HUES64 (cell line): ENCODE data around the gene ZMYND19.
"Not testable (repeated sequence)": the region's sequence is repeated elsewhere in the genome, so short reads cannot be mapped to it uniquely, and the experiment has no call there.

Source experiments
- H3K27ac ChIP-seq: 2 replicates; pipeline ENCODE4 v1.7.0; 2013; ENCODE audit warnings: low read depth, low read length, inconsistent platforms
- H3K27me3 ChIP-seq: 2 replicates; pipeline ENCODE4 v1.6.1; 2013; ENCODE audit warnings: mild to moderate bottlenecking, low read length; ENCODE audit not compliant: insufficient read depth
- H3K36me3 ChIP-seq: 2 replicates; pipeline ENCODE4 v1.6.1; 2013; ENCODE audit warnings: mild to moderate bottlenecking, low read length; ENCODE audit not compliant: insufficient read depth
- H3K4me1 ChIP-seq: 2 replicates; pipeline ENCODE4 v1.6.1; 2013; ENCODE audit warnings: mild to moderate bottlenecking, low read length, moderate library complexity; ENCODE audit not compliant: insufficient read depth
- H3K4me3 ChIP-seq: 2 replicates; pipeline ENCODE4 v1.5.1; 2013; ENCODE audit warnings: mild to moderate bottlenecking, low read length, moderate library complexity
- H3K9ac ChIP-seq: 2 replicates; pipeline ENCODE4 v1.6.1; 2013; ENCODE audit warnings: mild to moderate bottlenecking, low read depth, low read length
- H3K9me3 ChIP-seq: 2 replicates; pipeline ENCODE4 v1.6.1; 2013; ENCODE audit warnings: low read depth, low read length; ENCODE audit not compliant: insufficient read depth
- WGBS: fragments of 150-250, 120-280 bp; methylation state at CpG from one replicate; pipeline ENCODE4 v1.1.7; 2013; ENCODE audit warnings: missing lambda C conversion rate; 5-methylcytosine and 5-hydroxymethylcytosine counted together

The ZMYND19 gene

GRCh38 chr9:137602661-137603060, 12.3 kb upstream of the ZMYND19 start:
- Histone ChIP-seq H3K4me1 (no peaks in the 10 kb centered on the region), H3K4me3 (no peak overlapping the region), H3K27ac (no peak overlapping the region), H3K9me3 (no peaks in the 10 kb centered on the region), H3K27me3 (peaks cover 17% of the 10 kb centered on the region), H3K9ac (no peak overlapping the region), H3K36me3 (no peaks in the 10 kb centered on the region)
- 28% methylated on average over 3 of the region's 3 CpGs for WGBS

GRCh38 chr9:137598943-137599342, 8.6 kb upstream of the ZMYND19 start:
- Histone ChIP-seq H3K9me3 (no peaks in the 10 kb centered on the region), H3K9ac (no peak overlapping the region), H3K27me3 (peaks cover under 1% of the 10 kb centered on the region; the same call in 1 of the 2 replicates), H3K27ac (no peak overlapping the region), H3K36me3 (no peaks in the 10 kb centered on the region), H3K4me3 (no peak overlapping the region), H3K4me1 (no peaks in the 10 kb centered on the region)
- WGBS = 82% methylated on average over 8 of the region's 8 CpGs

- not testable (repeated sequence) for H3K9me3 ChIP-seq, H3K27ac ChIP-seq, H3K27me3 ChIP-seq, H3K4me3 ChIP-seq, H3K4me1 ChIP-seq, H3K36me3 ChIP-seq, H3K9ac ChIP-seq
- 88% methylated on average over 2 of the region's 7 CpGs for WGBS
Measured at GRCh38 chr9:137596577-137596976, 6.3 kb upstream of the ZMYND19 start.

- Histone ChIP-seq H3K9me3 (no peaks in the 10 kb centered on the region), H3K27me3 (no peaks in the 10 kb centered on the region; the same call in 1 of the 2 replicates), H3K4me1 (no peaks in the 10 kb centered on the region), H3K4me3 (no peak overlapping the region), H3K27ac (no peak overlapping the region), H3K9ac (no peak overlapping the region), H3K36me3 (peaks cover 9% of the 10 kb centered on the region)
- 92% methylated on average over 12 of the region's 12 CpGs for WGBS
Measured at GRCh38 chr9:137593176-137593575, 2.9 kb upstream of the ZMYND19 start.

- no peak overlapping the region for H3K4me3 ChIP-seq
- no peaks in the 10 kb centered on the region for H3K4me1 ChIP-seq
- H3K27me3 ChIP-seq = no peaks in the 10 kb centered on the region; the same call in 1 of the 2 replicates
- H3K9me3 ChIP-seq = no peaks in the 10 kb centered on the region
- H3K36me3 ChIP-seq = peaks cover 13% of the 10 kb centered on the region
- 92% methylated on average over 7 of the region's 7 CpGs for WGBS
- no peak overlapping the region for H3K27ac ChIP-seq
- H3K9ac ChIP-seq = no peak overlapping the region
Measured at GRCh38 chr9:137592767-137593166, 2.5 kb upstream of the ZMYND19 start.

- Histone ChIP-seq H3K4me3 (peak overlapping the region; percentile 79), H3K27me3 (no peaks in the 10 kb centered on the region; the same call in 1 of the 2 replicates), H3K9ac (peak overlapping the region; percentile 87), H3K36me3 (peaks cover 37% of the 10 kb centered on the region), H3K27ac (no peak overlapping the region), H3K9me3 (no peaks in the 10 kb centered on the region), H3K4me1 (no peaks in the 10 kb centered on the region)
- WGBS = under 1% methylated on average over 61 of the region's 61 CpGs
Measured at GRCh38 chr9:137590123-137590468, 216 bp downstream of the ZMYND19 start.

GRCh38 chr9:137589441-137590122, 730 bp downstream of the ZMYND19 start:
- Histone ChIP-seq H3K27ac (no peak overlapping the region), H3K36me3 (peaks cover 41% of the 10 kb centered on the region)
- 11% methylated on average over 58 of the region's 58 CpGs for WGBS

GRCh38 chr9:137588891-137589290, 1.4 kb downstream of the ZMYND19 start:
- Histone ChIP-seq H3K9me3 (no peaks in the 10 kb centered on the region), H3K4me3 (peak overlapping the region; percentile 79), H3K9ac (peak overlapping the region; percentile 87), H3K27me3 (no peaks in the 10 kb centered on the region; the same call in 1 of the 2 replicates), H3K4me1 (no peaks in the 10 kb centered on the region), H3K27ac (no peak overlapping the region), H3K36me3 (peaks cover 48% of the 10 kb centered on the region)
- WGBS = 96% methylated on average over 6 of the region's 6 CpGs

More at GRCh38 chr9:137589441-137590122, 730 bp downstream of the ZMYND19 start:
- Histone ChIP-seq H3K27me3 (no peaks in the 10 kb centered on the region; the same call in 1 of the 2 replicates), H3K4me3 (peak overlapping the region; percentile 79), H3K9me3 (no peaks in the 10 kb centered on the region), H3K4me1 (no peaks in the 10 kb centered on the region), H3K9ac (peak overlapping the region; percentile 87)

GRCh38 chr9:137588311-137588710, 2.0 kb downstream of the ZMYND19 start:
- Histone ChIP-seq H3K4me1 (no peaks in the 10 kb centered on the region), H3K27ac (no peak overlapping the region), H3K36me3 (peaks cover 53% of the 10 kb centered on the region), H3K9ac (peak overlapping the region; percentile 87; the same call in 1 of the 2 replicates), H3K9me3 (no peaks in the 10 kb centered on the region), H3K4me3 (0 out of 2 replicates have a peak overlapping the region, but pooled peaks have one; percentile 79), H3K27me3 (no peaks in the 10 kb centered on the region; the same call in 1 of the 2 replicates)
- 90% methylated on average over 13 of the region's 13 CpGs for WGBS

- Histone ChIP-seq H3K36me3 (peaks cover 68% of the 10 kb centered on the region), H3K27ac (no peak overlapping the region), H3K9me3 (no peaks in the 10 kb centered on the region), H3K4me1 (no peaks in the 10 kb centered on the region), H3K4me3 (no peak overlapping the region), H3K9ac (no peak overlapping the region), H3K27me3 (no peaks in the 10 kb centered on the region; the same call in 1 of the 2 replicates)
- 96% methylated on average over 14 of the region's 14 CpGs for WGBS
Measured at GRCh38 chr9:137586854-137587253, 3.5 kb downstream of the ZMYND19 start.

- Histone ChIP-seq H3K27me3 (no peaks in the 10 kb centered on the region), H3K9me3 (no peaks in the 10 kb centered on the region), H3K9ac (no peak overlapping the region), H3K4me3 (no peak overlapping the region), H3K36me3 (peaks cover 78% of the 10 kb centered on the region), H3K4me1 (peaks cover 5% of the 10 kb centered on the region; the same call in 1 of the 2 replicates), H3K27ac (no peak overlapping the region)
- 95% methylated on average over 8 of the region's 8 CpGs for WGBS
Measured at GRCh38 chr9:137583957-137584356, 6.4 kb downstream of the ZMYND19 start.
